Nephron progenitor cell (in vitro differentiated cells): ENCODE results near the gene FNIP2.

Experiments
- DNase-seq: peaks from one replicate; pipeline ENCODE4 v3.0.0; 2021
- H3K27ac Mint-ChIP-seq: 2 replicates; pipeline ENCODE4 v1.8.0; 2021; ENCODE audit warnings: mild to moderate bottlenecking, moderate library complexity, mixed read lengths
- H3K27me3 Mint-ChIP-seq: 2 replicates; pipeline ENCODE4 v1.8.0; 2021; ENCODE audit warnings: mild to moderate bottlenecking, low read depth, mixed read lengths; ENCODE audit not compliant: poor library complexity
- H3K36me3 Mint-ChIP-seq: 2 replicates; pipeline ENCODE4 v1.8.0; 2021; ENCODE audit warnings: low read depth, mixed read lengths
- H3K4me1 Mint-ChIP-seq: 2 replicates; pipeline ENCODE4 v1.8.0; 2021; ENCODE audit warnings: mixed read lengths
- H3K4me3 Mint-ChIP-seq: 2 replicates; pipeline ENCODE4 v1.8.0; 2021; ENCODE audit warnings: mild to moderate bottlenecking, moderate library complexity, mixed read lengths
- H3K9me3 Mint-ChIP-seq: 2 replicates; pipeline ENCODE4 v1.8.0; 2021; ENCODE audit warnings: mild to moderate bottlenecking, moderate library complexity, mixed read lengths
- TF ChIP-seq, protein P1 (sequence below): fragments of 200-600 bp; sonication (generic); IDR thresholded peaks from 2 replicates; pipeline ENCODE4 v1.5.0; 2021; ENCODE audit warnings: antibody characterized with exemption

Gene FNIP2

DNA sequence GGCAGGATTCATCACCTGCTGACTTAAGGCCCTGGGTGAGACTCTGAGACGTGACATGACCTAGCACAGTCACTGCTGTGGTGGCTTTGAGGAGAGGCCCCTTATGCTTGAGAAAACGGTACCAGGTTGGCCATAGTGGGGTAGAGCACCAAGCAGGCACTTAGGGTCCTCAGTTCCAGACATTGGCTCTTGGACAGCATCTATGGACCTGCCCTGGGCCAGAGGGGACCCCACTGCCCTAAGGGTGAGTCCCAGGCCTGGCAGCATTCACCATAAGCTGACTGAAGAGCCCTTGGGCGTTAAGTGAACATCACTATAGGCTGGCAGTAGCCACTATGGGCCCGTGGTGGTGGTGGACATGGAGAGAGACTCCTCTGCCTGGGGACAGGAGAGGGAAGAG lies 78.7 kb downstream of the FNIP2 start:
- no peak overlapping the region for H3K4me3 Mint-ChIP-seq

DNA sequence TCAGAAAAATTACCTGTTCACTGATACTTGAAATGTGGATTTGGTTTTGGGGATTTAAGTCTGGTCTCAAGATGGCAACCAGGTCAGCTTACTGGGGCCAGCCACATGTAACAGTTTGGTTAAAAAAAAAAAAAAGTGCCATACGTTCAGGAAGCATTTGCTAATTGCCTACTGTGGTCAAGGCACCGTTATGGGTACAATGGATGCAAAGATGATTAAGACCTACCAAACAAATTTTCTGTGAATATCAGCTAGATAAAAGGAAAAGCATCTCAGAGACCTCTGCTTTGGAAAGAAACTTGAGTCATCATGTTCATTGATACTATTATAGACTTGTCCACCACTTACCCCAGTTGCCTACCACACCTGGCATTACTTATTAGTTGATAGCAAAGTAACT lies 80.9 kb downstream of the FNIP2 start:
- no peaks in the 10 kb centered on the region for H3K9me3 Mint-ChIP-seq
- peaks cover 12% of the 10 kb centered on the region for H3K4me1 Mint-ChIP-seq
- no peak overlapping the region for H3K27ac Mint-ChIP-seq
- DNase-seq, result no peak
- TF ChIP-seq, protein P1, sequence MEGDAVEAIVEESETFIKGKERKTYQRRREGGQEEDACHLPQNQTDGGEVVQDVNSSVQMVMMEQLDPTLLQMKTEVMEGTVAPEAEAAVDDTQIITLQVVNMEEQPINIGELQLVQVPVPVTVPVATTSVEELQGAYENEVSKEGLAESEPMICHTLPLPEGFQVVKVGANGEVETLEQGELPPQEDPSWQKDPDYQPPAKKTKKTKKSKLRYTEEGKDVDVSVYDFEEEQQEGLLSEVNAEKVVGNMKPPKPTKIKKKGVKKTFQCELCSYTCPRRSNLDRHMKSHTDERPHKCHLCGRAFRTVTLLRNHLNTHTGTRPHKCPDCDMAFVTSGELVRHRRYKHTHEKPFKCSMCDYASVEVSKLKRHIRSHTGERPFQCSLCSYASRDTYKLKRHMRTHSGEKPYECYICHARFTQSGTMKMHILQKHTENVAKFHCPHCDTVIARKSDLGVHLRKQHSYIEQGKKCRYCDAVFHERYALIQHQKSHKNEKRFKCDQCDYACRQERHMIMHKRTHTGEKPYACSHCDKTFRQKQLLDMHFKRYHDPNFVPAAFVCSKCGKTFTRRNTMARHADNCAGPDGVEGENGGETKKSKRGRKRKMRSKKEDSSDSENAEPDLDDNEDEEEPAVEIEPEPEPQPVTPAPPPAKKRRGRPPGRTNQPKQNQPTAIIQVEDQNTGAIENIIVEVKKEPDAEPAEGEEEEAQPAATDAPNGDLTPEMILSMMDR, result no peak
- H3K36me3 Mint-ChIP-seq, result peaks cover 4% of the 10 kb centered on the region
- no peak overlapping the region for H3K4me3 Mint-ChIP-seq
- peaks cover 2% of the 10 kb centered on the region for H3K27me3 Mint-ChIP-seq

More for the DNA sequence above, 78.7 kb downstream of the FNIP2 start:
- no peak for DNase-seq
- Mint-ChIP-seq H3K9me3 (no peaks in the 10 kb centered on the region), H3K4me1 (peaks cover 4% of the 10 kb centered on the region), H3K27me3 (peaks cover 2% of the 10 kb centered on the region), H3K36me3 (peaks cover 17% of the 10 kb centered on the region), H3K27ac (no peak overlapping the region)
- TF ChIP-seq, protein P1, result no peak

DNA sequence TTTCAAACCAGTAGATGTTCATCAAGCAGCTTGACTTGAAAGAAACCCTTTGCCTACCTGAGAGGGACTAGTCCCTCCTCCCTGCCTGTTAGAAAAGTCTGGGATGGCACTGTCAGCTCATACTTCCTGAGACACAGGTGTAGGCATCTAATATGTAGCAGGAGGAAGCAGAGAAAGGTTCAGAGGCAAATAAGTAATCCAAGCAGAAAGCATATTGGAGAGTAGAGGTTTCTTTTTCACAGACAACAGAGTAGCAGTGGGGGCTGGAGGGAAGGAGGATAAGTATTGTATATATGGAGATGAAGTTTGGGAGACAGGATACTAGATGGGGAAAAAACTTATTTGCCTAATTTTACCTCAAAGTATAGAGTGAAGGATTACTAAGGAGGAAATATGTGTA lies 81.5 kb downstream of the FNIP2 start:
- TF ChIP-seq, protein P1, result no peak
- Mint-ChIP-seq H3K36me3 (peaks cover 4% of the 10 kb centered on the region), H3K27ac (no peak overlapping the region), H3K27me3 (peaks cover 2% of the 10 kb centered on the region), H3K4me1 (peaks cover 12% of the 10 kb centered on the region), H3K4me3 (no peak overlapping the region), H3K9me3 (no peaks in the 10 kb centered on the region)
- DNase-seq, result no peak

DNA sequence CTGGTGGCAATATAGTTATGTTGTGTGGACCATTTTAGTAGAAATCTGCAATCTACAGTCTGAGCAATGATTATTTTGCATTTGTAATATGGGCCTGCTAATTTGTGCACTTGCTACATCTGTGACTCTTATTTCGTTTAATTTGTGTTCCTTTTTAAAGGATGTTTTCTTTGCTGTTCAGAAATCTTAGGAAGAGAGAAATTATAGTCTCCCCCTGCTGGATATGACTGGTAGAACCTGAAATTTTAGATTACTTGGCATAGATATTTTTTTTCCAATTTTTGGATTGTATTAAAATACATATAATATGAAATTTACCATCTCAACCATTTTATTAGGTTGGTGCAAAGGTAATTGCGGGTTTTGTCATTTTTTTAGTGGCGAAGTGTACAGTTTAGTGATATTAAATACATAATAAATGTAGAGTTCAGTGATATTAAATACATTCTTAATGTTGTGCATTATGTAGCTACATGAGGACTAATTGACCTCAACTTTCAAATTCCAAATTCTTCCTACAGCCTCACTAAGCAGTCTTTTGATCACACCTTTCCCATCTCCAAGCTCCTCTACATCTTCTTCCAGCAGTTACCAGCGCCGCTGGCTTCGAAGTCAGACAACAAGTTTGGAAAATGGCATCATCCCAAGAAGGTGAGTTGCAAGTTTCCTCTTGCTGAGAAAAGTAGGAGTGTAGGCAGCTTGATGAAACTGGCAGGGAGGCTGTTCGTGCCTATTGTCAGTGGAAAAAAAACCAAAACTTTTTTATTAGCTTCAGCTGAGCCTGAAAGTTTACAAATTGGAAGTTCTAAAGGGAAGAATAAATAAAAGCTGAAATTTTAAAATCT lies 82.2 kb downstream of the FNIP2 start:
- Mint-ChIP-seq H3K9me3 (no peaks in the 10 kb centered on the region), H3K4me3 (no peak overlapping the region), H3K36me3 (peaks cover 4% of the 10 kb centered on the region), H3K27me3 (peaks cover 2% of the 10 kb centered on the region), H3K4me1 (peaks cover 12% of the 10 kb centered on the region), H3K27ac (peak overlapping the region; percentile 55)
- TF ChIP-seq, protein P1, result peak; percentile 64
- no peak for DNase-seq

DNA sequence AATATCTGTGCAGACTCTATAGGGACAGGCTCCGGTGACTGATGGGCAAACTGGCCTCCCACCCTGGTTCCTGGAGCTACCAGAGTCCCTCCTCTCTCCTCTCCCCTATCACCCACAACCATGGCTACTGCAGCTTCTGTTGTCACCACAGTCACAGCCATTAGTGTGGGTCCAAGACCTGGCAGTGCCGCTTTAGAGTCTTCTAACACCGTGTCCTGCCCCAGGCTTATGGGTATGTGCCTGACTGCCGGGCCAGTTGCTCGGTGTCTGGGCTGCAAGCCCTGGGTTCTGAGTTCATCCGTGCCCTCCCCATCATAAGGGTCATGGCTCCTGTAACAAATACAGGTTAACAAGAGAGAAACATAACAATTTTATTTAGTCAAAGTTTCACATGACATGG lies 85.4 kb downstream of the FNIP2 start:
- H3K27ac Mint-ChIP-seq, result no peak overlapping the region
- no peaks in the 10 kb centered on the region for H3K27me3 Mint-ChIP-seq
- H3K4me3 Mint-ChIP-seq, result no peak overlapping the region
- H3K36me3 Mint-ChIP-seq, result peaks cover under 1% of the 10 kb centered on the region
- no peaks in the 10 kb centered on the region for H3K9me3 Mint-ChIP-seq
- DNase-seq, result no peak
- TF ChIP-seq, protein P1, result no peak
- H3K4me1 Mint-ChIP-seq, result peaks cover 8% of the 10 kb centered on the region

DNA sequence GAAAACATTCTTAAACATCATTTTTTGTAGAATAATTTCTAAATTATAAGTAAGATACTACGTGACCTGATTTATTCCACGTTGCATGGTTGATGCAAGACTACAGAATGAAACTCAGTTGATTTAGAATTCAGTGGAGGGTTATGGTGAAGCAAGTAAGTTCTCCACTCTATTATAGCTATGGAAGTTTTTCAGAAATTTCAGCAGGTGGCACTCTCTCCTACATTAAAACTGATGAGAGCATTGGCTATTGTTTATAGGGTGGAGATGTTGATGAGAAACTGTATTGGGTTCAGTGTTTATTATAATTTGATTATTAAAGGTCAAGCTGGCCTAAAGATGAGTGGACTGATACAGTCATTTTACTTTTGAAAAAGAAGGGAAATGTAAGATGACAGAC lies 88.0 kb downstream of the FNIP2 start:
- H3K4me1 Mint-ChIP-seq, result peaks cover 8% of the 10 kb centered on the region
- H3K27me3 Mint-ChIP-seq, result peaks cover 3% of the 10 kb centered on the region
- H3K4me3 Mint-ChIP-seq, result no peak overlapping the region
- no peaks in the 10 kb centered on the region for H3K9me3 Mint-ChIP-seq
- TF ChIP-seq, protein P1, result peak; percentile 50
- no peak for DNase-seq
- H3K27ac Mint-ChIP-seq, result no peak overlapping the region
- H3K36me3 Mint-ChIP-seq, result peaks cover 16% of the 10 kb centered on the region
